ENCODE measurements around the gene SLC30A2. TPM values are rescaled to one million over a fixed set of nuclear protein-coding genes. Genes with fewer than 3 reads are reported as not detected.

The SLC30A2 gene
- total and polyA plus RNA-seq, 9 of the 15 experiments (the other 6 are each of a cell fraction or from before 2014, with no cell fraction given) = 0.01 to 0.18 (median 0.06) TPM; not detected in 3

DNA sequence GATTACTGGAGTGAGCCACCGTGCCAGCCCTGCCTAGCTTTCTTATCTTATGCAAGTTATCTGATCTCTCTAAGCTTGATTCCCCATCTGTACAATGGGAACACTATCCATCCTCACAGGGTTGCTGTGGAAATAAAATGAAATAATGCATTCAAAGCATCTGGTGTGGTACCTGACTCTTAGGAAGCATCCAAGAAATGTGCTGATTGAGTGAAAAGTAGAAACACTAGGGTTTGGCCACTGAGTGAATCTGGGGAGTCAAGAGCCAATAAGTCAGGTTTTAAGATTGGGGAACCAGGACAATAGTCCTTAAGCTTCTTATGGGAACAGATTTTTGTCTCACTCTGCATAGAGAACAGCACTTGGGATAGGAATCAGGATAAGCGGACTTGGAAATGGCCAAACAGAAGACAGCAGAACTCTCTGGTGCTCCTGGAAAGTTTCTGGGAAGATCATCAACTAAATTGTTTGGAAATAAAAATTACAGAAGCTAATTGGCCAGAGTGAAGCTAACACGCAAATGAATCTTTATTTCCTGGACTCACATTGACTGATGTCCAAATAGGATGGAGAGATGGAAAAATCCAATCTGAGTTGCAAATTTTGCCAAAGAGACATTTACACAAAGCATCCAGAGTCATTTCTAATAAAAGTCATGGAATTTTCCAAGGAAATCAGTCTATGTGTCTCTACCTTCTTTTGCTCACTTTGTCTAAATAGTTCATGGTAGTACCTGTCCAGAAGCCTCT lies 51.3 kb downstream of the SLC30A2 start:
- Histone ChIP-seq H3K79me2 (ENCODE audit: control insufficient read depth, insufficient read depth, low read length) (peaks cover 8% of the 10 kb centered on the region; the same call in 1 of the 3 replicates), H4K20me1 (replicated peaks; ENCODE audit: control insufficient read depth, insufficient read depth, low read length) (no peaks in the 10 kb centered on the region), H3K4me2 (ENCODE audit: insufficient read depth, low read length) (no peak overlapping the region), H3K36me3 (ENCODE audit: control insufficient read depth, insufficient read depth, low read length) (0 out of 3 replicates have a peak, but pooled peaks cover 4% of the 10 kb centered on the region), H3K4me3 (no peak overlapping the region), H3K9ac (ENCODE audit: insufficient read depth in 1 of 2, low read depth in 2 of 2, low read length in 2 of 2) (no peak overlapping the region), H2AFZ (ENCODE audit: low read depth, low read length) (no peak overlapping the region), H3K4me1 (replicated peaks in 1 of 2; ENCODE audit: control insufficient read depth in 2 of 2, insufficient read depth in 2 of 2, low read length in 2 of 2) (peaks cover 43 to 53% of the 10 kb centered on the region in 2 experiments), H3K9me3 (replicated peaks; ENCODE audit: control insufficient read depth, insufficient read depth, low read depth, low read length) (no peaks in the 10 kb centered on the region), H3K27me3 (ENCODE audit: control insufficient read depth in 2 of 2, insufficient read depth in 2 of 2, low read length in 2 of 2) (no peaks in the 10 kb centered on the region), H3K27ac (ENCODE audit: extremely low read depth, low read depth, low read length) (no peak overlapping the region), H3K9me1 (ENCODE audit: control insufficient read depth, insufficient read depth, low read length) (no peaks in the 10 kb centered on the region)
- in situ Hi-C loops (cut with MboI) = loop anchor here (5.0 kb wide), 1 partner anchor 97 kb away; no protein-coding TSS in a partner anchor
- ChIA-PET POLR2A (interaction anchor here (0.5 to 5.5 kb wide), 8 partner anchors 13 to 235 kb away, joined by 3 to 89 read pairs (median 4); no protein-coding TSS in a partner anchor), CTCF (ENCODE audit: low intra/inter-chr PET ratio) (interaction anchor here (1.8 kb wide), 1 partner anchor 99 kb away, joined by 4 read pairs; no protein-coding TSS in a partner anchor)
- no TSS peak for BruUV-seq (replicated peaks)
- FAIRE-seq (no peak), DNase-seq (ENCODE audit: extremely low read depth in 1 of 4, low spot score in 3 of 4) (no peak), ATAC-seq (no peak)
- intact Hi-C loops (cut with micrococcal nuclease) = loop anchor here (10.0 kb wide), 1 partner anchor 170 kb away; no protein-coding TSS in a partner anchor
- WGBS (ENCODE audit: insufficient coverage, low coverage, missing lambda C conversion rate) = 75% methylated on average over 3 of the region's 3 CpGs
- TF ChIP-seq ZNF778 (CRISPR knock-in tag; IDR thresholded peaks at IDR 0.05) (no peak), TRIM28 (IDR thresholded peaks at IDR 0.05) (no peak), NFE2 (IDR thresholded peaks at IDR 0.05; ENCODE audit: low read depth) (no peak), ZNF316 (IDR thresholded peaks at IDR 0.05) (peak; percentile 90), FOXP4 (CRISPR knock-in tag; IDR thresholded peaks at IDR 0.05; ENCODE audit: borderline replicate concordance) (no peak), ZC3H11A (IDR thresholded peaks at IDR 0.05; ENCODE audit: low read depth, low read length) (no peak), ERF (CRISPR knock-in tag; IDR thresholded peaks at IDR 0.05) (no peak), ETS1 (conservative IDR thresholded peaks at IDR 0.05; ENCODE audit: control insufficient read depth, low read depth, low read length) (no peak), RBBP5 (IDR thresholded peaks at IDR 0.05; ENCODE audit: borderline replicate concordance, insufficient read depth, low read length, poor library complexity, severe bottlenecking) (no peak), CBX5 (IDR thresholded peaks at IDR 0.05; ENCODE audit: borderline replicate concordance, low read depth) (no peak), RBM25 (IDR thresholded peaks at IDR 0.05; ENCODE audit: low read depth, low read length, severe bottlenecking) (peak; percentile 21), ZNF224 (CRISPR knock-in tag; IDR thresholded peaks at IDR 0.05) (no peak)
- TF ChIP-seq, protein P1, sequence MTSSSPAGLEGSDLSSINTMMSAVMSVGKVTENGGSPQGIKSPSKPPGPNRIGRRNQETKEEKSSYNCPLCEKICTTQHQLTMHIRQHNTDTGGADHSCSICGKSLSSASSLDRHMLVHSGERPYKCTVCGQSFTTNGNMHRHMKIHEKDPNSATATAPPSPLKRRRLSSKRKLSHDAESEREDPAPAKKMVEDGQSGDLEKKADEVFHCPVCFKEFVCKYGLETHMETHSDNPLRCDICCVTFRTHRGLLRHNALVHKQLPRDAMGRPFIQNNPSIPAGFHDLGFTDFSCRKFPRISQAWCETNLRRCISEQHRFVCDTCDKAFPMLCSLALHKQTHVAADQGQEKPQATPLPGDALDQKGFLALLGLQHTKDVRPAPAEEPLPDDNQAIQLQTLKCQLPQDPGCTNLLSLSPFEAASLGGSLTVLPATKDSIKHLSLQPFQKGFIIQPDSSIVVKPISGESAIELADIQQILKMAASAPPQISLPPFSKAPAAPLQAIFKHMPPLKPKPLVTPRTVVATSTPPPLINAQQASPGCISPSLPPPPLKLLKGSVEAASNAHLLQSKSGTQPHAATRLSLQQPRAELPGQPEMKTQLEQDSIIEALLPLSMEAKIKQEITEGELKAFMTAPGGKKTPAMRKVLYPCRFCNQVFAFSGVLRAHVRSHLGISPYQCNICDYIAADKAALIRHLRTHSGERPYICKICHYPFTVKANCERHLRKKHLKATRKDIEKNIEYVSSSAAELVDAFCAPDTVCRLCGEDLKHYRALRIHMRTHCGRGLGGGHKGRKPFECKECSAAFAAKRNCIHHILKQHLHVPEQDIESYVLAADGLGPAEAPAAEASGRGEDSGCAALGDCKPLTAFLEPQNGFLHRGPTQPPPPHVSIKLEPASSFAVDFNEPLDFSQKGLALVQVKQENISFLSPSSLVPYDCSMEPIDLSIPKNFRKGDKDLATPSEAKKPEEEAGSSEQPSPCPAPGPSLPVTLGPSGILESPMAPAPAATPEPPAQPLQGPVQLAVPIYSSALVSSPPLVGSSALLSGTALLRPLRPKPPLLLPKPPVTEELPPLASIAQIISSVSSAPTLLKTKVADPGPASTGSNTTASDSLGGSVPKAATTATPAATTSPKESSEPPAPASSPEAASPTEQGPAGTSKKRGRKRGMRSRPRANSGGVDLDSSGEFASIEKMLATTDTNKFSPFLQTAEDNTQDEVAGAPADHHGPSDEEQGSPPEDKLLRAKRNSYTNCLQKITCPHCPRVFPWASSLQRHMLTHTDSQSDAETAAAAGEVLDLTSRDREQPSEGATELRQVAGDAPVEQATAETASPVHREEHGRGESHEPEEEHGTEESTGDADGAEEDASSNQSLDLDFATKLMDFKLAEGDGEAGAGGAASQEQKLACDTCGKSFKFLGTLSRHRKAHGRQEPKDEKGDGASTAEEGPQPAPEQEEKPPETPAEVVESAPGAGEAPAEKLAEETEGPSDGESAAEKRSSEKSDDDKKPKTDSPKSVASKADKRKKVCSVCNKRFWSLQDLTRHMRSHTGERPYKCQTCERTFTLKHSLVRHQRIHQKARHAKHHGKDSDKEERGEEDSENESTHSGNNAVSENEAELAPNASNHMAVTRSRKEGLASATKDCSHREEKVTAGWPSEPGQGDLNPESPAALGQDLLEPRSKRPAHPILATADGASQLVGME (CRISPR knock-in tag; IDR thresholded peaks at IDR 0.05) = no peak
